NT2/D1 (cell line): Measurements from ENCODE around the gene REC8.

Experiments
- DNase-seq: peaks from one replicate; pipeline ENCODE4 v3.0.0-alpha.2; 2011; ENCODE audit warnings: low read depth, low spot score
- H3K27me3 ChIP-seq: 2 replicates; pipeline ENCODE4 v1.6.0; 2011; ENCODE audit warnings: mild to moderate bottlenecking; ENCODE audit not compliant: insufficient read length, insufficient read depth
- H3K36me3 ChIP-seq: 2 replicates; pipeline ENCODE4 v1.6.1; 2011; ENCODE audit warnings: mild to moderate bottlenecking, low read length, mixed read lengths; ENCODE audit not compliant: insufficient read depth, insufficient read length
- H3K4me1 ChIP-seq: 2 replicates; pipeline ENCODE4 v1.5.1; 2011; ENCODE audit not compliant: insufficient read depth, insufficient read length
- H3K4me3 ChIP-seq: 2 replicates; pipeline ENCODE4 v1.5.1; 2011; ENCODE audit warnings: low read depth; ENCODE audit not compliant: insufficient read length
- H3K9ac ChIP-seq: 2 replicates; pipeline ENCODE4 v1.6.0; 2011; ENCODE audit warnings: low read depth; ENCODE audit not compliant: insufficient read length
- H3K9me3 ChIP-seq: 2 replicates; pipeline ENCODE4 v1.5.1; 2011; ENCODE audit warnings: mild to moderate bottlenecking, low read length; ENCODE audit not compliant: insufficient read depth
- SUZ12 ChIP-seq: IDR thresholded peaks from 2 replicates; pipeline ENCODE4 v1.6.1; 2011; ENCODE audit not compliant: insufficient read length, insufficient read depth; ENCODE audit errors: extremely low read depth
- YY1 ChIP-seq: IDR thresholded peaks from 2 replicates; pipeline ENCODE4 v1.6.1; 2011; ENCODE audit not compliant: insufficient read length, insufficient read depth
- ZNF274 ChIP-seq: IDR thresholded peaks from 2 replicates; pipeline ENCODE4 v1.6.1; 2011; ENCODE audit warnings: mild to moderate bottlenecking, low read depth, low read length

The REC8 gene

DNA sequence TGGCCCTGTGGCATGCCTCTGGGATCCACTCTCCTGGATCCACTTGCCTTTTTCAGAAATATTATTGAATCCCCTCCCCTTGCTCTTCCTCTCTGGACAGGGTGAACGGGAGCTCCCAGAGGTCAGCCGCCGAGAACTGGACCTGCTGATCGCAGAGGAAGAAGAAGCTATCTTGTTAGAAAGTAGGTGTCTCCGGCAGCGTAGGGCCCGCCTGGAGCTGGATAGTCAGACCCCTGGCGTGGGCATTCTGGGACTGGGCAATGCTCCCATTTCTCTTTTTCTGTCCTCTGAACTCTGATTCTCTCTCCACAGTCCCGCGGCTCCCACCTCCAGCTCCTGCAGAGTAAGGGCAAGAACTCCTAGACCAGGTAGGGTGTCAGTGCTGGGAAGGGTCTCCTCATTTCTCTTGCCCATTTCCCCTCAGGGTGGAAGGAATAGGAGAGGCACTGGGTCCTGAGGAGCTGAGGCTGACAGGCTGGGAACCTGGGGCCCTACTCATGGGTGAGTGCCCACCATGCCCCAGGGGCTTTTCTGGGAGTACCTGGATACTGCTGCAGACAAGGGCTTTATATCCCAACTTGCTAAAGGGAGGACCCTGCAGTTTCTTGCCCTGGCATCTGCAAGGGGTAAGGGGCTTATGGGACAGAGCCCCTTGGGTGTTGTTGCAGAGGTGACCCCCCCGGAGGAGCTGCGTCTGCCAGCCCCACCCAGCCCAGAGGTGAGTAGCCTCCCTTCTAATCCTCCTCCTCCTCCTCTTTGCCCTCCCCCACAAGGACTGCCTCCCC lies 5.4 kb downstream of the REC8 start:
- H3K9ac ChIP-seq: no peak overlapping the region
- H3K36me3 ChIP-seq: peaks cover 59% of the 10 kb centered on the region
- peaks cover 3% of the 10 kb centered on the region for H3K4me1 ChIP-seq

GRCh38 chr14:24177891-24178290 lies 6.0 kb downstream of the REC8 start:
- Histone ChIP-seq H3K4me3 (no peak overlapping the region), H3K27me3 (no peaks in the 10 kb centered on the region), H3K9ac (no peak overlapping the region), H3K9me3 (no peaks in the 10 kb centered on the region), H3K4me1 (peaks cover 2% of the 10 kb centered on the region), H3K36me3 (peaks cover 65% of the 10 kb centered on the region)
- DNase-seq: no peak
- TF ChIP-seq YY1 (no peak), ZNF274 (no peak), SUZ12 (no peak)

More for the DNA sequence above, 5.4 kb downstream of the REC8 start:
- no peak for DNase-seq
- no peak overlapping the region for H3K4me3 ChIP-seq
- no peaks in the 10 kb centered on the region for H3K27me3 ChIP-seq
- TF ChIP-seq YY1 (no peak), SUZ12 (no peak), ZNF274 (no peak)
- H3K9me3 ChIP-seq: no peaks in the 10 kb centered on the region

GRCh38 chr14:24178399-24179178 lies 6.7 kb downstream of the REC8 start:
- Histone ChIP-seq H3K27me3 (no peaks in the 10 kb centered on the region), H3K9me3 (no peaks in the 10 kb centered on the region), H3K9ac (no peak overlapping the region), H3K4me1 (no peaks in the 10 kb centered on the region), H3K36me3 (peaks cover 67% of the 10 kb centered on the region), H3K4me3 (no peak overlapping the region)
- no peak for DNase-seq
- TF ChIP-seq ZNF274 (no peak), YY1 (no peak), SUZ12 (no peak)

DNA sequence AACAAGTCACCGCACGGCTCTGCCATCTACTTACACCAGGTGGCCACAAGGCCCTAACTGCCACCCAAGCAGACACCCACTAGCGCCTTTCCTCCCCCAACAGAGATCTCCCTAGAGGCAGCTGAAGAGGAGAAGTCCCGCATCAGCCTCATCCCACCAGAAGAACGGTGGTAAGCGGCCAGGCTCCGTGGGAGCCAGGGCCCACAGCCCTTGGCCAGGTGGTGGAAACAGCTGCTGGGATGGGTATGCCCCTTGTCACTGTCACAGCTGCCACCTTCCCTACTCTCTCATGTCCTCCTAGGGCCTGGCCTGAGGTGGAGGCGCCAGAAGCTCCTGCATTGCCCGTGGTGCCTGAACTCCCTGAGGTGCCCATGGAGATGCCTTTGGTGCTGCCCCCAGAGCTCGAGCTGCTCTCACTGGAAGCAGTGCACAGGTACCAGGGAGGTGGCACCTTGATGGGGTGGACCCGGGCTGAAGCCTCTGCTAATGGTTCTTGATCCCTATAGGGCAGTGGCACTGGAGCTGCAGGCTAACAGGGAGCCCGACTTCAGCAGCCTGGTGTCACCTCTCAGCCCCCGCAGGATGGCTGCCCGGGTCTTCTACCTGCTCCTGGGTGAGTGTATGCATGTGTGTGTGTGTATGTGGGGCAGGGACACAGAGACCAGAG lies 7.5 kb downstream of the REC8 start:
- Histone ChIP-seq H3K4me3 (no peak overlapping the region), H3K9me3 (no peaks in the 10 kb centered on the region), H3K27me3 (no peaks in the 10 kb centered on the region), H3K4me1 (no peaks in the 10 kb centered on the region), H3K36me3 (peaks cover 75% of the 10 kb centered on the region), H3K9ac (no peak overlapping the region)
- DNase-seq: no peak
- no peak for TF ChIP-seq YY1

- Histone ChIP-seq H3K36me3 (peaks cover 83% of the 10 kb centered on the region), H3K9ac (no peak overlapping the region), H3K9me3 (no peaks in the 10 kb centered on the region), H3K4me3 (no peak overlapping the region), H3K4me1 (no peaks in the 10 kb centered on the region), H3K27me3 (no peaks in the 10 kb centered on the region)
- DNase-seq: no peak
- TF ChIP-seq YY1 (no peak), SUZ12 (no peak), ZNF274 (no peak)
Observed at GRCh38 chr14:24179961-24180796, 8.3 kb downstream of the REC8 start.

DNA sequence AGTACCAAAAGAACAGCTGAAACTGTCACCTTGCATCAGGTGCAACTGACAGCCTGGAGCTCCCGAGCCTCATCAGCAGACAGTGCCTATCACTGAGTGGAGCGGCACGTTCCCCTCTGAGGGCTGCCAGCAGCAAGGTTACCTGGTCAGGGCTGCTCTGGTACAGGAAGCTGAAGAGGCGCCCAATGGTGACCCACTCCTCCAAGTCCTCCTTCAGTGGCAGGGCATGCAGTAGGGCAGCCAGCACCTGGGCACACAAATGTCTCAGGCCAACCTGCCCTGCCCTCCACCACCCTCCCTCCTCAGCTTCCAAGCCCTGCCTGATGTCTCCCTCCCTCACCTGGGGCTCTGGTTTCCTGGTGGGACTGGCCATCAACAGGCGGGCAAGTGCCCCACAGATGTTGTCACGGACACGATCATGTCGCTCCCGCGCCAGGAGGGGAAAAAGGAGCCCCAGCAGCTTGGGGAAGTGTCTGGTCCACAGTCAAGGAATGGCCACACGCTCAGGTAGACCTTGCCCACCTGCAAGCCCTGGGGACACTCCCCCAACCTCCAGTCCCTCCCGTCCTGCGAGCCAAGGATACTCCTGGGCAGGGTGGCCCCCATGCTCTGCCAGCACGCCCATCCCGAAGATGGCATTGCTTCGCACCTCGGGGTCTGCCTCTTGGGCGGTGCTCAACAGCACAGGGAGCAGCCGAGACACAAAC lies 9.6 kb downstream of the REC8 start:
- no peak for TF ChIP-seq YY1
- no peak for TF ChIP-seq ZNF274
- H3K36me3 ChIP-seq: peaks cover 96% of the 10 kb centered on the region
- no peak overlapping the region for H3K4me3 ChIP-seq
- H3K9me3 ChIP-seq: no peaks in the 10 kb centered on the region
- H3K27me3 ChIP-seq: no peaks in the 10 kb centered on the region
- peak overlapping the region; percentile 1 for H3K9ac ChIP-seq
- H3K4me1 ChIP-seq: no peaks in the 10 kb centered on the region
- DNase-seq: no peak
